Activated T-cell treated with anti-CD3 and anti-CD28 coated beads, Interleukin-2, amount 50 U/mL, for 24 hours (primary cell): ENCODE results near the gene ABHD17C.

Experiments
- DNase-seq: peaks from one replicate; pipeline ENCODE4 v3.0.0-alpha.2; 2020
- H3K27ac Mint-ChIP-seq: 2 replicates; pipeline ENCODE4 v1.8.0; 2020; ENCODE audit warnings: mild to moderate bottlenecking, mixed read lengths
- H3K27me3 Mint-ChIP-seq: 2 replicates; pipeline ENCODE4 v1.8.0; 2020; ENCODE audit warnings: mixed read lengths
- H3K36me3 Mint-ChIP-seq: 2 replicates; pipeline ENCODE4 v1.8.0; 2020; ENCODE audit warnings: low read depth, mixed read lengths
- H3K4me1 Mint-ChIP-seq: 2 replicates; pipeline ENCODE4 v1.8.0; 2020; ENCODE audit warnings: low read depth, mixed read lengths
- H3K4me3 Mint-ChIP-seq: 2 replicates; pipeline ENCODE4 v1.8.0; 2020; ENCODE audit warnings: mild to moderate bottlenecking, moderate library complexity, mixed read lengths
- H3K9me3 Mint-ChIP-seq: 2 replicates; pipeline ENCODE4 v1.8.0; 2020; ENCODE audit warnings: mixed read lengths

ABHD17C gene

DNA sequence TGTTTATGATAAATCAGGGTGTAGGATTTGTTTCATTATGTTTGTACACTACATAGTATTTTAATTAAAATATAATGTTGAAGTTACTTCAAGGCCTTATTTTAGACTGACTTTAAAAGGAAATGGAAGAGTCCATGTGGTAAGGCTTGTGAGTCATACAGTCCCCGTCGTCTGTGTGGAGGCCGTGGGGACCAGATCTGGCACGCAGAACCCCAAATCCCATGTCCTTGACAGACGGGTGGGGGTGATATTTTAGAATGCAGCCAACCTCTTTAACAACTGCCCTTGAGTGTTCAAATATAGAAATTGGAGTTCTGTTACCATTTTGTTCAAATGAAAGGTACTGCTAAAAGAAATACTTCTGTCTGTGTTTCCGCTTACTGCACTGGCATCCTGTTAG, 35.8 kb downstream of the ABHD17C start:
- Mint-ChIP-seq H3K27ac (no peak overlapping the region), H3K27me3 (no peaks in the 10 kb centered on the region), H3K9me3 (no peaks in the 10 kb centered on the region), H3K36me3 (peaks cover 2% of the 10 kb centered on the region), H3K4me3 (no peak overlapping the region), H3K4me1 (no peaks in the 10 kb centered on the region)
- DNase-seq, result no peak

DNA sequence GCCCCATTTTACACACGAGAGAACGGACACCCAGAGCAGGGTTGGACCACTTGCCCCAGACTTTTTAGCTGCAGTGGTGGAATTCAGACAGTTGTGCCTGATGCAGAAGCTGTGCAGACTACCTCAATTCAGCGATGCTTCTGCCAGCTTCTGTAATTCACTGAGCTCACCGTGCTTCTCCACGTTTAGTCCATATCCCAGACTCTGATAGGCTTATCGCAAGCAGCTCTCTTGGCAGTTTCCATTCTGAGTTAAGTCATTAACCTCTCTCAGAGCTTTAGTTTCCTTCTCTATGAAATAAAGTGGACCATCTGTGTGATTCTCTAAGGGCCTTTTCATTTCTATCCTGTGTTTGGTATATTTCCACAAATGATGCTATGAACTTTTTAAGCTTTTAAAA, 37.1 kb downstream of the ABHD17C start:
- H3K4me3 Mint-ChIP-seq, result no peak overlapping the region
- no peaks in the 10 kb centered on the region for H3K9me3 Mint-ChIP-seq
- no peaks in the 10 kb centered on the region for H3K4me1 Mint-ChIP-seq
- H3K27me3 Mint-ChIP-seq, result no peaks in the 10 kb centered on the region
- H3K27ac Mint-ChIP-seq, result no peak overlapping the region
- no peaks in the 10 kb centered on the region for H3K36me3 Mint-ChIP-seq
- DNase-seq, result no peak

DNA sequence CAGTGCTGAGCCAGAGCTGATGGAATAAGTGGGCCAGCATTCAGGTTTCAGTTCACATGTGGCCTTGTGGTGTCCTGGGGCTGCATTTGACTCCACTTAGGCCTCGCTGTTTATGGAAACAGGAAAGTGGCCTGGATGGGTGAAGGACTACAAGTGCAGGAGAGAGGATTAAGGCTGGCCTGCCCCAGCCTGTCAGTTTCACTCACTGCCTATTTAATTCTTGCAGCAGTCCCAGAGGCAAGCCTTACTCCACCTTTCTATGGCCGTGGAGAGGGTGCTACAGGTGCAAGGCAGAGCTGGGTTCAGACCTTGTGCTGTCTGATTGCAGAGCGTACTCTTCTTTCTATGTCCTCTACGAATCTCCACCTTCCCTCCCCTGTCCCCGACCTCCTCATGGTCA, 37.7 kb downstream of the ABHD17C start:
- H3K36me3 Mint-ChIP-seq, result no peaks in the 10 kb centered on the region
- DNase-seq, result no peak
- H3K27ac Mint-ChIP-seq, result no peak overlapping the region
- H3K4me1 Mint-ChIP-seq, result no peaks in the 10 kb centered on the region
- H3K9me3 Mint-ChIP-seq, result no peaks in the 10 kb centered on the region
- no peaks in the 10 kb centered on the region for H3K27me3 Mint-ChIP-seq
- no peak overlapping the region for H3K4me3 Mint-ChIP-seq

- no peak for DNase-seq
- Mint-ChIP-seq H3K9me3 (no peaks in the 10 kb centered on the region), H3K27me3 (no peaks in the 10 kb centered on the region), H3K36me3 (no peaks in the 10 kb centered on the region), H3K4me1 (no peaks in the 10 kb centered on the region), H3K4me3 (no peak overlapping the region), H3K27ac (no peak overlapping the region)
These were observed 38.4 kb downstream of the ABHD17C start for GRCh38 chr15:80733460-80733859.

DNA sequence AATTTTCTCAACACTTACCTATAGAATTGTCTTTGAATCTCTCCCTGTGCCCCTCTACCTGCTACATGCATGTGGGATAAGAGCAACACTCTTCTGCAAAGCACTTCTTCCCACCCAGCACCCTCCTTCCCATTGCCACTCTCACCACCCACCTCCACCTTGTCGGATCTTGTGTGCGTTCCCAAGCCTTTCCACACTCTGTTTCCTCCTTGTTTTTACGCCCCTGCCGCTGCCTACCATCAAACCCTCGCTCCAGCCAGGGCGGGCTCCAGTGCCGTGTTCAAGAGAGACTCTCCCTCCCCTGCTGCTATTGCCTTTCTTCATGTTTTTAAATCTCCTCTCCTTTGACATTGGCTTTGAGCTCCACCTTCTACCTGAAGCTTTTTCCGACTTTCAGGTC, 40.2 kb downstream of the ABHD17C start:
- Mint-ChIP-seq H3K27ac (no peak overlapping the region), H3K27me3 (no peaks in the 10 kb centered on the region), H3K9me3 (no peaks in the 10 kb centered on the region), H3K4me1 (no peaks in the 10 kb centered on the region), H3K36me3 (no peaks in the 10 kb centered on the region), H3K4me3 (no peak overlapping the region)
- DNase-seq, result no peak

DNA sequence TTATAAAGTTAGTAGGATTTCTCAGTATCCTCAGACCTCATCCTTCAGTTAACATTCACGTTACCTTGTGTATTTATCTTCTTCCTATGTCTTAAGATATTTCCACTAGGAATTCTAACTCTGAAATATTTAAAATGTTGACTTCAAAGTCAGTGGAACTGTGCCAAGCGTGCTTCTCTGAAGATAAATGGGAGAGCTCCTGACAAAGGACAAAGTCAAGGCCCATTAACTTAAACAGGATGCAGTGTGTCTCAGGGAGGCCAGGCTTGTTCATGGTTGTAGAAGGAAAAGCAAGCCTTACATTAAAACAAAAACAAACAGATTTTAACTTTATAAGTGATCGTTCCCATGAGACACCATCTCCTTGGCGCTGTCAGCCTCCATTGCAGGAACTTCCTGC, 41.5 kb downstream of the ABHD17C start:
- no peaks in the 10 kb centered on the region for H3K36me3 Mint-ChIP-seq
- no peak for DNase-seq
- H3K9me3 Mint-ChIP-seq, result no peaks in the 10 kb centered on the region

GRCh38 chr15:80739919-80740318, 44.8 kb downstream of the ABHD17C start:
- DNase-seq, result no peak
- Mint-ChIP-seq H3K27ac (no peak overlapping the region), H3K9me3 (no peaks in the 10 kb centered on the region), H3K4me1 (no peaks in the 10 kb centered on the region), H3K27me3 (no peaks in the 10 kb centered on the region), H3K36me3 (no peaks in the 10 kb centered on the region), H3K4me3 (no peak overlapping the region)

More for the DNA sequence above, 41.5 kb downstream of the ABHD17C start:
- H3K27me3 Mint-ChIP-seq, result no peaks in the 10 kb centered on the region
- H3K27ac Mint-ChIP-seq, result no peak overlapping the region
- no peaks in the 10 kb centered on the region for H3K4me1 Mint-ChIP-seq
- H3K4me3 Mint-ChIP-seq, result no peak overlapping the region

DNA sequence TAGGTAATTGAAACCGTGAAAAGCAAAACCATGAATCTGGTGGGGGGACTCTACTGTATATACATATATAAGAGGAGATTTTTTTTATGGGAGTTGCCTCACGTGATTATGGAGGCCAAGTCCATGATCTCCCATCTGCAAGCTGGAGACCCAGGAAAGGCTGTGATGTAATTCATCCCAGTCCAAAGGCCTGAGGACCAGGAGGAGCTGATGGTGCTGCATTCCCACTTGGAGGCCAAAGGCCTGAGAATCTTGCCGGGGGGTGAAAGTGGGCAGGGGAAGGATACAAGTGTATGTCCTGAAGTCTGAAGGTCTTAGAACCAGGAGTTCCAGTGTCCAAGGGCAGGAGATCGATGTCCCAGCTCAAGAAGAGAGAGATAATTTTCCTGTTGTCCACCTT, 47.0 kb downstream of the ABHD17C start:
- Mint-ChIP-seq H3K27ac (no peak overlapping the region), H3K4me1 (no peaks in the 10 kb centered on the region), H3K9me3 (no peaks in the 10 kb centered on the region), H3K36me3 (no peaks in the 10 kb centered on the region), H3K27me3 (no peaks in the 10 kb centered on the region), H3K4me3 (no peak overlapping the region)
- DNase-seq, result no peak

- Mint-ChIP-seq H3K27ac (no peak overlapping the region), H3K27me3 (no peaks in the 10 kb centered on the region), H3K9me3 (no peaks in the 10 kb centered on the region), H3K4me3 (no peak overlapping the region), H3K4me1 (no peaks in the 10 kb centered on the region), H3K36me3 (no peaks in the 10 kb centered on the region)
- DNase-seq, result no peak
These were observed 48.2 kb downstream of the ABHD17C start for GRCh38 chr15:80743189-80743833.

- Mint-ChIP-seq H3K27me3 (no peaks in the 10 kb centered on the region), H3K4me3 (no peak overlapping the region), H3K9me3 (no peaks in the 10 kb centered on the region), H3K27ac (no peak overlapping the region), H3K36me3 (no peaks in the 10 kb centered on the region), H3K4me1 (no peaks in the 10 kb centered on the region)
- no peak for DNase-seq
These were observed 49.3 kb downstream of the ABHD17C start for GRCh38 chr15:80744415-80744814.

GRCh38 chr15:80744826-80745225, 49.7 kb downstream of the ABHD17C start:
- peaks cover 4% of the 10 kb centered on the region for H3K36me3 Mint-ChIP-seq
- no peaks in the 10 kb centered on the region for H3K9me3 Mint-ChIP-seq
- H3K27ac Mint-ChIP-seq, result no peak overlapping the region
- H3K4me1 Mint-ChIP-seq, result no peaks in the 10 kb centered on the region
- no peak for DNase-seq
- H3K27me3 Mint-ChIP-seq, result no peaks in the 10 kb centered on the region
- no peak overlapping the region for H3K4me3 Mint-ChIP-seq

- Mint-ChIP-seq H3K27ac (no peak overlapping the region), H3K27me3 (no peaks in the 10 kb centered on the region), H3K36me3 (peaks cover 14% of the 10 kb centered on the region), H3K4me1 (no peaks in the 10 kb centered on the region), H3K9me3 (no peaks in the 10 kb centered on the region), H3K4me3 (no peak overlapping the region)
- DNase-seq, result no peak
These were observed 50.8 kb downstream of the ABHD17C start for GRCh38 chr15:80745888-80746287.

GRCh38 chr15:80747317-80748053, 52.4 kb downstream of the ABHD17C start:
- no peak for DNase-seq
- Mint-ChIP-seq H3K9me3 (no peaks in the 10 kb centered on the region), H3K4me3 (no peak overlapping the region), H3K27ac (no peak overlapping the region), H3K36me3 (peaks cover 14% of the 10 kb centered on the region), H3K4me1 (no peaks in the 10 kb centered on the region), H3K27me3 (no peaks in the 10 kb centered on the region)

DNA sequence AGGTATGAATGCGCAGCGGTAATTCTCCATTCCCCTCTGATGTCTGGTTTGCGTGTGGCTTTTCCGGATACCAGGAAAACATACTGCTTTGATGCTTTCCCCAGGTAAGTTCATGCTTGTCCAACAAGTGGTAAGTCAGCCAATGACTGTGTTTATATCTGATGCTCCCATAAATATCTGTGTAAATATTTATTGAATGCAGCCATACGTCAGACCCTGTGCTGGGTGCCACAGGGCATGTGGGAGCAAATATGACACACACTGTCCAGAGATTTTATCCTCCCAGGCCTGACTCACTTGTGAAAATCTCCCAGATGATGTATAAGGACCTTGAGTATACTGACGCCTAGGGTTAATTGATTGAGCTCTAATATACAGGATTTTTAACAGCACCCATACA, 54.5 kb downstream of the ABHD17C start:
- no peak overlapping the region for H3K27ac Mint-ChIP-seq
- no peak for DNase-seq
- no peaks in the 10 kb centered on the region for H3K27me3 Mint-ChIP-seq
- peaks cover 14% of the 10 kb centered on the region for H3K36me3 Mint-ChIP-seq
- H3K4me3 Mint-ChIP-seq, result no peak overlapping the region
- H3K9me3 Mint-ChIP-seq, result no peaks in the 10 kb centered on the region
- no peaks in the 10 kb centered on the region for H3K4me1 Mint-ChIP-seq

GRCh38 chr15:80750575-80750974, 55.5 kb downstream of the ABHD17C start:
- no peak overlapping the region for H3K27ac Mint-ChIP-seq
- H3K27me3 Mint-ChIP-seq, result no peaks in the 10 kb centered on the region

More at GRCh38 chr15:80750575-80750974, 55.5 kb downstream of the ABHD17C start:
- Mint-ChIP-seq H3K4me1 (no peaks in the 10 kb centered on the region), H3K36me3 (peaks cover 14% of the 10 kb centered on the region), H3K9me3 (no peaks in the 10 kb centered on the region), H3K4me3 (no peak overlapping the region)
- no peak for DNase-seq
